K562 (cell line): Measurements from ENCODE around the gene KCNJ13. TPM values are rescaled to one million over a fixed set of nuclear protein-coding genes. Genes with fewer than 3 reads are reported as not detected.

Source experiments
- ATAC-seq: fragments of 200-7000 bp; cut with Tn5 transposase; 3 replicates; pipeline ENCODE4 v1.9.1; 2020; ENCODE audit warnings: moderate library complexity
- BruUV-seq: library from RNA; stranded (reverse); fragments of 400-500 nt; replicated peaks from 2 replicates; lab custom pipeline; 2021; lab: Mats Ljungman, UMichigan
- CTCF ChIA-PET: fragments of 300-600 bp; formaldehyde crosslinking; extraction: SDS; loops from one replicate; lab custom pipeline; 2021; ENCODE audit warnings: low intra/inter-chr PET ratio; lab: Yijun Ruan, JAX
- POLR2A ChIA-PET: fragments of 300-600, 350-650 bp; sonication (Branson Sonifier 250); formaldehyde crosslinking; extraction: SDS; loops from one replicate; lab custom pipeline; 2021; ENCODE audit warnings: antibody characterized with exemption, inconsistent platforms; lab: Yijun Ruan, JAX
- DNase-seq, 4 experiments: peaks; one replicate each; pipeline versions ENCODE4 v3.0.0 to v3.0.0-alpha.2; 2011 to 2018; ENCODE audit warnings: low spot score in 3 of 4, mixed read lengths in 3 of 4; ENCODE audit errors: extremely low read depth in 1 of 4
- FAIRE-seq: peaks from 2 replicates; lab custom pipeline; 2011; peaks lifted over from hg19 to GRCh38; lab: Jason Lieb, UNC
- H2AFZ ChIP-seq: 2 replicates; pipeline ENCODE4 v1.6.0; 2011; ENCODE audit warnings: low read depth, low read length, control low read depth, inconsistent platforms
- H3K27ac ChIP-seq: fragments of 200-600 bp; 3 replicates; pipeline ENCODE4 v1.8.0; 2011; ENCODE audit warnings: low read depth, mild to moderate bottlenecking, control low read depth, inconsistent platforms, low read length, moderate library complexity, mixed read lengths; ENCODE audit errors: extremely low read depth
- H3K27me3 ChIP-seq, 2 experiments: fragments of 300-600 bp in 1 of 2; 2 replicates in 1 of 2; 3 replicates in 1 of 2; pipeline versions ENCODE4 v1.6.0 to v1.8.0; 2011; ENCODE audit warnings: inconsistent platforms in 2 of 2, low read length in 2 of 2, mild to moderate bottlenecking in 1 of 2, mixed read lengths in 1 of 2, moderate library complexity in 1 of 2; ENCODE audit not compliant: control insufficient read depth in 2 of 2, insufficient read depth in 2 of 2
- H3K36me3 ChIP-seq: fragments of 300-600 bp; 3 replicates; pipeline ENCODE4 v1.8.0; 2011; ENCODE audit warnings: mild to moderate bottlenecking, low read length, inconsistent platforms; ENCODE audit not compliant: control insufficient read depth, insufficient read depth
- H3K4me1 ChIP-seq, 2 experiments: fragments of 200-600 bp in 1 of 2; replicated peaks in 1 of 2; 2 replicates in 1 of 2; 3 replicates in 1 of 2; pipeline versions ENCODE4 v1.5.1 to v1.8.0; 2011; ENCODE audit warnings: inconsistent platforms in 2 of 2, low read length in 2 of 2, mild to moderate bottlenecking in 1 of 2, mixed read lengths in 1 of 2, moderate library complexity in 1 of 2; ENCODE audit not compliant: control insufficient read depth in 2 of 2, insufficient read depth in 2 of 2
- H3K4me2 ChIP-seq: 2 replicates; pipeline ENCODE4 v1.6.1; 2011; ENCODE audit warnings: low read length, control low read depth, inconsistent platforms, mixed read lengths; ENCODE audit not compliant: insufficient read depth
- H3K4me3 ChIP-seq: fragments of 200-600 bp; sonication (generic), shearing (Covaris generic); 2 replicates; pipeline ENCODE4 v1.5.1; 2016; ENCODE audit warnings: control low read depth, inconsistent platforms
- H3K79me2 ChIP-seq: fragments of 200-600 bp; 3 replicates; pipeline ENCODE4 v1.8.0; 2011; ENCODE audit warnings: low read length, inconsistent platforms; ENCODE audit not compliant: control insufficient read depth, insufficient read depth
- H3K9ac ChIP-seq, 2 experiments: 2 replicates each; pipeline versions ENCODE4 v1.6.0 to v1.6.1; 2011; ENCODE audit warnings: low read depth in 2 of 2, low read length in 2 of 2, control low read depth in 1 of 2, inconsistent platforms in 1 of 2, mild to moderate bottlenecking in 1 of 2, mixed read lengths in 1 of 2; ENCODE audit not compliant: insufficient read depth in 1 of 2
- H3K9me1 ChIP-seq: one replicate; pipeline ENCODE4 v1.6.0; 2011; ENCODE audit warnings: inconsistent platforms, mild to moderate bottlenecking, low read length, moderate library complexity; ENCODE audit not compliant: control insufficient read depth, insufficient read depth
- H3K9me3 ChIP-seq: replicated peaks from 2 replicates; pipeline ENCODE4 v1.5.1; 2011; ENCODE audit warnings: low read depth, low read length, inconsistent platforms; ENCODE audit not compliant: control insufficient read depth, insufficient read depth
- H4K20me1 ChIP-seq: replicated peaks from 2 replicates; pipeline ENCODE4 v1.6.1; 2011; ENCODE audit warnings: low read length, inconsistent platforms, mixed read lengths; ENCODE audit not compliant: control insufficient read depth, insufficient read depth
- ESRRB ChIP-seq: fragments of 250-450 bp; sonication (Bioruptor Pico); IDR thresholded peaks from 2 replicates; pipeline ENCODE4 v1.5.0; 2020; ENCODE audit warnings: mild to moderate bottlenecking, moderate library complexity, borderline replicate concordance
- FOSL1 ChIP-seq: fragments of 200-800 bp; sonication (Bioruptor generic); conservative IDR thresholded peaks from 2 replicates; pipeline ENCODE4 v1.6.1; 2016; ENCODE audit warnings: missing genetic modification characterization, missing compliant biosample characterization
- FOXJ2 ChIP-seq: fragments of 200-800 bp; sonication (Bioruptor generic); IDR thresholded peaks from 2 replicates; pipeline ENCODE4 v1.6.1; 2016; ENCODE audit warnings: missing genetic modification characterization, missing compliant biosample characterization
- FOXK1 ChIP-seq: sonication (generic); formaldehyde crosslinking; IDR thresholded peaks from 2 replicates; pipeline ENCODE4 v1.8.0; 2022; ENCODE audit warnings: missing genetic modification reagents, mild to moderate bottlenecking, borderline replicate concordance
- LCOR ChIP-seq: sonication (generic); formaldehyde crosslinking; IDR thresholded peaks from 2 replicates; pipeline ENCODE4 v1.8.0; 2022; ENCODE audit warnings: mild to moderate bottlenecking, missing genetic modification reagents
- NCOA2 ChIP-seq, 2 experiments: fragments of 450-650 bp; IDR thresholded peaks; 2 replicates each; pipeline ENCODE4 v1.6.1; 2018; ENCODE audit warnings: mild to moderate bottlenecking in 2 of 2, moderate library complexity in 1 of 2; ENCODE audit not compliant: partially characterized antibody in 2 of 2
- PHB ChIP-seq: fragments of 250-450 bp; sonication (Bioruptor Pico); IDR thresholded peaks from 2 replicates; pipeline ENCODE4 v1.5.0; 2021
- SP1 ChIP-seq: sonication (generic); formaldehyde crosslinking; IDR thresholded peaks from 2 replicates; pipeline ENCODE4 v1.8.1; 2022; ENCODE audit warnings: mild to moderate bottlenecking, missing genetic modification reagents
- SPI1 ChIP-seq: IDR thresholded peaks from 2 replicates; pipeline ENCODE4 v1.6.1; 2011; ENCODE audit warnings: low read depth, low read length, control low read depth, borderline replicate concordance
- in situ Hi-C: fragments of 300-500 bp; cut with MboI; formaldehyde crosslinking; loops from 4 replicates; pipeline ENCODE4 v1.15.0; 2018; ENCODE audit warnings: inconsistent platforms, mixed read lengths
- intact Hi-C: fragments of 100-400 bp; cut with micrococcal nuclease; formaldehyde crosslinking; loops from 2 replicates; pipeline ENCODE4 v1.14.2; 2022
- polyA plus RNA-seq, 8 experiments: library from polyadenylated mRNA; depleted of rRNA in 4 of 8; stranded (reverse) in 5 of 8; unstranded in 3 of 8; fragments of >200 nt; fragmentation: Nextera tagmentation in 2 of 8; fragmentation: Illumina TruSeq in 1 of 8; extraction: Ambion mirVana in 2 of 8; extraction: Trizol in 1 of 8; gene quantifications; 2 replicates each; pipeline versions ENCODE4 v1.2.1 to v1.2.3, GENCODE V29; 2011 to 2014; ENCODE audit warnings: inconsistent platforms in 1 of 8, missing spikeins in 1 of 8
- total RNA-seq, 7 experiments: library from RNA; depleted of rRNA in 6 of 7; stranded (reverse); fragments of >200 nt in 6 of 7; fragmentation: Illumina TruSeq in 2 of 7; extraction: Trizol in 2 of 7; gene quantifications; 2 replicates each; pipeline versions ENCODE4 v1.2.1 to v1.2.3, GENCODE V29; 2011 to 2021; ENCODE audit warnings: low replicate concordance in 1 of 7

Gene KCNJ13
- total and polyA plus RNA-seq, 9 of the 15 experiments (the other 6 are each of a cell fraction or from before 2014, with no cell fraction given), result 0.45 TPM; not detected in 8

DNA sequence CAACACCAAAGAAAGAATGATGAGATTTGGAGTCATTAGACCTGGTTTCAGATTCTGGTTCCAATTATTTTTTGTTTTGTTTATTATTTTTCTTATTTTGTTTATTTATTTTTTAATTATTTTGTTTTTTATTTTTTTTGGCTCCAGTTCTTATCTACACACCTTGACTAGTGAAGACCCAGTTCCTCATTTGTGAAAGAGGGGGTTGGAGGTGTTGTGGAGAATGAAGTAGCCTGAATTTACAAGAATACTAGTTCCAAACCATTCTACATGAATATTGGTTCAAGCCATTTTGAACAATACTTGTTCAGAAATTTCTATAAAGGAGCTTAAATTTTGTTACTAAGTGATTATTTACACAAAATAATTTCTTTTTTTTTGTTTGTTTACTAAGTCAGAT, 6.9 kb upstream of the KCNJ13 start:
- no peaks in the 10 kb centered on the region for H4K20me1 ChIP-seq
- H3K4me3 ChIP-seq, result no peak overlapping the region
- H3K9me3 ChIP-seq, result no peaks in the 10 kb centered on the region
- POLR2A ChIA-PET, result no interaction called here
- TF ChIP-seq SPI1, result peak; percentile 36; the same call in 1 of the 2 replicates
- no peak for TF ChIP-seq ESRRB (CRISPR knock-in tag)
- FAIRE-seq, result no peak
- CTCF ChIA-PET, result no interaction called here
- peaks cover 31% of the 10 kb centered on the region for H3K36me3 ChIP-seq
- ATAC-seq, result no peak
- no peaks in the 10 kb centered on the region for H3K9me1 ChIP-seq
- H3K79me2 ChIP-seq, result no peaks in the 10 kb centered on the region
- no peaks in the 10 kb centered on the region for H3K4me1 ChIP-seq
- in situ Hi-C loops, result no loop called here
- BruUV-seq, result no TSS peak
- intact Hi-C loops, result no loop called here
- no peak overlapping the region for H3K4me2 ChIP-seq
- no peak overlapping the region for H3K9ac ChIP-seq
- H3K27ac ChIP-seq, result no peak overlapping the region
- no peaks in the 10 kb centered on the region for H3K27me3 ChIP-seq
- H2AFZ ChIP-seq, result no peak overlapping the region
- DNase-seq, result no peak

DNA sequence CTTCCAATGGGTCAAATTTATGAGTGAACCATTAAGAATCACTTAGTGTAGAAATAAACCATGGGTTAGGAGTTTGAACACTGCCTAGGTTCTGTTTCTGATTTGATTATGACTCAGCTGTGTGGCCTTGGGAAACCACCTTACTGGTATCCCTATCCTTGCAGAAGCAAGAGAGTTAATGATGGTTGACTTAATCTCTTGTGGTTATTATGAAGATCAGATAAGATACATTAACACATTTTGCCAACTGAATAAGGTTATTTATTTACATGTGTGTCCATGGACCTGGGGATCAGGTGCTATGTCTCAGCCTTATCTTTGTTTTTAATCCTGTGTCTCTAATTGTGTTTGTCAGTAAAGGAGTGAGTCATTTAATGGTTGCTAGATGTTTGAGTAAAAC, 5.4 kb upstream of the KCNJ13 start:
- intact Hi-C loops, result no loop called here
- H3K4me1 ChIP-seq, result no peaks in the 10 kb centered on the region
- POLR2A ChIA-PET, result no interaction called here
- no TSS peak for BruUV-seq
- TF ChIP-seq FOXK1 (CRISPR knock-in tag) (no peak), PHB (CRISPR knock-in tag) (no peak), FOXJ2 (tag) (peak; percentile 88), NCOA2 (IDR thresholded peaks at IDR 0.05; ENCODE audit: partially characterized antibody in 2 of 2) (no peak), SP1 (CRISPR knock-in tag) (no peak), FOSL1 (tag) (peak; percentile 55), LCOR (CRISPR knock-in tag) (no peak)
- no peaks in the 10 kb centered on the region for H3K9me3 ChIP-seq
- H3K4me2 ChIP-seq, result no peak overlapping the region
- in situ Hi-C loops, result no loop called here
- no peaks in the 10 kb centered on the region for H4K20me1 ChIP-seq
- no peaks in the 10 kb centered on the region for H3K9me1 ChIP-seq
- FAIRE-seq (no peak), DNase-seq (no peak), ATAC-seq (no peak)
- H3K4me3 ChIP-seq, result no peak overlapping the region
- H3K79me2 ChIP-seq, result no peaks in the 10 kb centered on the region
- no peak overlapping the region for H2AFZ ChIP-seq
- peaks cover 22% of the 10 kb centered on the region for H3K36me3 ChIP-seq
- CTCF ChIA-PET, result no interaction called here
- no peak overlapping the region for H3K9ac ChIP-seq
- H3K27me3 ChIP-seq, result no peaks in the 10 kb centered on the region
- no peak overlapping the region for H3K27ac ChIP-seq
